Stomach (tissue), 9 donors: Measurements from ENCODE around the gene ATP8A2. TPM values are rescaled to one million over a fixed set of nuclear protein-coding genes. Genes with fewer than 3 reads are reported as not detected.
A peak's percentile ranks its signal among the peaks of the same experiment; 100 is the strongest.

Experiments used
- DNase-seq, 2 donors: peaks; one replicate each; pipeline versions ENCODE4 v3.0.0 to v3.0.0-alpha.2; 2013 to 2019
- H3K27ac ChIP-seq, 5 donors: fragments of 200-600 bp in 4 of 5; sonication (generic) in 4 of 5; one replicate each; pipeline ENCODE4 v1.5.1; 2013 to 2019; ENCODE audit warnings: mild to moderate bottlenecking in 1 of 5, moderate library complexity in 1 of 5
- H3K27me3 ChIP-seq, 3 donors: fragments of 200-600 bp; sonication (generic); one replicate each; pipeline ENCODE4 v1.5.1; 2017 to 2019; ENCODE audit warnings: mixed run types in 1 of 3
- H3K36me3 ChIP-seq, 4 donors: fragments of 200-600 bp; sonication (generic); 1 replicate in 3 of 4; 2 replicates in 1 of 4; pipeline ENCODE4 v1.5.1; 2016 to 2019
- H3K4me1 ChIP-seq, 4 donors: fragments of 200-600 bp; sonication (generic); one replicate each; pipeline ENCODE4 v1.5.1; 2016 to 2019
- H3K4me3 ChIP-seq, 4 donors: fragments of 200-600 bp; sonication (generic) in 3 of 4; one replicate each; pipeline ENCODE4 v1.5.1; 2016 to 2019; ENCODE audit warnings: mild to moderate bottlenecking in 1 of 4
- H3K9me3 ChIP-seq, 4 donors: fragments of 200-600 bp; sonication (generic); one replicate each; pipeline ENCODE4 v1.5.1; 2016 to 2019
- EP300 ChIP-seq: sonication (generic); formaldehyde crosslinking; IDR thresholded peaks from one replicate; pipeline ENCODE4 v1.6.1; 2017; ENCODE audit warnings: antibody characterized with exemption
- POLR2A ChIP-seq, 4 donors: fragments of 450-650 bp; IDR thresholded peaks; one replicate each; pipeline ENCODE4 v1.6.1; 2016; ENCODE audit warnings: antibody characterized with exemption in 4 of 4, control low read depth in 2 of 4, mild to moderate bottlenecking in 1 of 4, moderate library complexity in 1 of 4
- POLR2AphosphoS5 ChIP-seq, 3 donors: sonication (generic); formaldehyde crosslinking; IDR thresholded peaks; one replicate each; pipeline ENCODE4 v1.6.1; 2016; ENCODE audit warnings: antibody characterized with exemption in 3 of 3
- WGBS, 5 donors: extraction: QIAGEN DNeasy Blood & Tissue Kit in 3 of 5; methylation state at CpG; one replicate each; pipeline versions ENCODE4 v1.1.5 to v1.1.7; 2013 to 2018; 5-methylcytosine and 5-hydroxymethylcytosine counted together
- intact Hi-C: fragments of 100-400 bp; cut with DNase I; formaldehyde crosslinking; loops from one replicate; pipeline ENCODE4 v1.15.1; 2023; ENCODE audit warnings: low total_unique reads
- polyA plus RNA-seq, 3 donors: library from polyadenylated mRNA; stranded (reverse); fragments of 200-250 nt; gene quantifications; one replicate each; pipeline ENCODE4 v1.2.3, GENCODE V29; 2013
- total RNA-seq, 5 donors: library from RNA; depleted of rRNA; stranded (reverse); fragments of >200 nt; gene quantifications; one replicate each; pipeline versions ENCODE4 v1.1.0 to v1.2.3, GENCODE V29; 2014 to 2016
- TF ChIP-seq, protein P1 (sequence below), 7 experiments: fragments of 450-650 bp in 4 of 7; fragments of 200-600 bp in 3 of 7; sonication (generic) in 3 of 7; IDR thresholded peaks; one replicate each; pipeline ENCODE4 v1.5.1; 2016 to 2019; ENCODE audit warnings: antibody characterized with exemption in 7 of 7, control low read depth in 2 of 7, mild to moderate bottlenecking in 1 of 7
- donor health status: healthy with polysubstance abuse.
- donor health status: Bipolar disorder and iron deficiency.
- donor health status: healthy.

The ATP8A2 gene
- total and polyA plus RNA-seq, 8 donors: 0.12 to 3.5 (median 0.20) TPM; not detected in 3

- no peak for TF ChIP-seq EP300
- no peak for TF ChIP-seq POLR2AphosphoS5 (IDR thresholded peaks at IDR 0.05)
- peak in 1 of 2 donors; percentile 29 for DNase-seq
- intact Hi-C loops: no loop called here
- WGBS, 5 donors: 78 to 90% (median 88%) methylated on average over 8 of the region's 8 CpGs
- Histone ChIP-seq H3K27me3 (no peaks in the 10 kb centered on the region), H3K4me3 (no peak overlapping the region), H3K27ac (no peak overlapping the region), H3K9me3 (no peaks in the 10 kb centered on the region), H3K4me1 (peaks cover 0 to 6% (median 1%) of the 10 kb centered on the region in 4 donors), H3K36me3 (no peaks in the 10 kb centered on the region)
These were observed 477.3 kb downstream of the ATP8A2 start for GRCh38 chr13:25848812-25849745.

DNA sequence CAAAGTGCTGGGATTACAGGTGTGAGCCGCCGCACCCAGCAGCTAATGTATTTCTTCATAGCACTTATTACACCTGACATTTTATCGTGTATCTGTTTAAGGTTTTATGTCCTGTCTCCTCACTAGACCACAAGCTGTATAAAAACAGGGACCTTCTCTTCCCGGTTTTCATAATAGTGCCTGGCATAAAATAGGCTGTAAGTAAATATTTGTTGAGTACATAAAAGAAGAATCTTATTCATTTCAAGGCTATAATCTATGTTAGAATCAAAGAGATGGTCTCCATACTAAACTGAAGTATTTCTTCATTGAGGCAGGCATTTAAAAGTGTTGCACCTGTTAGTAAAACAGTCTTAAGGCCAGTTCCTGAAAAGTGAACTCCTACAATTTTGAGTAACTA is 486.1 kb downstream of the ATP8A2 start:
- no peaks in the 10 kb centered on the region for H3K4me1 ChIP-seq
- no peaks in the 10 kb centered on the region for H3K36me3 ChIP-seq
- no peak overlapping the region for H3K27ac ChIP-seq
- WGBS, 5 donors: 68 to 78% (median 69%) methylated on average over 4 of the region's 4 CpGs
- no peak for TF ChIP-seq POLR2A (IDR thresholded peaks at IDR 0.05)
- TF ChIP-seq EP300: no peak
- TF ChIP-seq POLR2AphosphoS5 (IDR thresholded peaks at IDR 0.05): no peak
- TF ChIP-seq, protein P1, sequence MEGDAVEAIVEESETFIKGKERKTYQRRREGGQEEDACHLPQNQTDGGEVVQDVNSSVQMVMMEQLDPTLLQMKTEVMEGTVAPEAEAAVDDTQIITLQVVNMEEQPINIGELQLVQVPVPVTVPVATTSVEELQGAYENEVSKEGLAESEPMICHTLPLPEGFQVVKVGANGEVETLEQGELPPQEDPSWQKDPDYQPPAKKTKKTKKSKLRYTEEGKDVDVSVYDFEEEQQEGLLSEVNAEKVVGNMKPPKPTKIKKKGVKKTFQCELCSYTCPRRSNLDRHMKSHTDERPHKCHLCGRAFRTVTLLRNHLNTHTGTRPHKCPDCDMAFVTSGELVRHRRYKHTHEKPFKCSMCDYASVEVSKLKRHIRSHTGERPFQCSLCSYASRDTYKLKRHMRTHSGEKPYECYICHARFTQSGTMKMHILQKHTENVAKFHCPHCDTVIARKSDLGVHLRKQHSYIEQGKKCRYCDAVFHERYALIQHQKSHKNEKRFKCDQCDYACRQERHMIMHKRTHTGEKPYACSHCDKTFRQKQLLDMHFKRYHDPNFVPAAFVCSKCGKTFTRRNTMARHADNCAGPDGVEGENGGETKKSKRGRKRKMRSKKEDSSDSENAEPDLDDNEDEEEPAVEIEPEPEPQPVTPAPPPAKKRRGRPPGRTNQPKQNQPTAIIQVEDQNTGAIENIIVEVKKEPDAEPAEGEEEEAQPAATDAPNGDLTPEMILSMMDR (IDR thresholded peaks at IDR 0.05): no peak
- intact Hi-C loops: no loop called here
- no peak overlapping the region for H3K4me3 ChIP-seq
- H3K27me3 ChIP-seq: no peaks in the 10 kb centered on the region
- H3K9me3 ChIP-seq: no peaks in the 10 kb centered on the region
- DNase-seq: no peak

GRCh38 chr13:25859528-25859927 is 487.8 kb downstream of the ATP8A2 start:
- TF ChIP-seq POLR2A (IDR thresholded peaks at IDR 0.05) (no peak), EP300 (no peak), POLR2AphosphoS5 (IDR thresholded peaks at IDR 0.05) (no peak)
- TF ChIP-seq, protein P1 (IDR thresholded peaks at IDR 0.05): no peak
- Histone ChIP-seq H3K4me3 (no peak overlapping the region), H3K4me1 (no peaks in the 10 kb centered on the region), H3K27ac (no peak overlapping the region), H3K36me3 (no peaks in the 10 kb centered on the region), H3K9me3 (no peaks in the 10 kb centered on the region), H3K27me3 (no peaks in the 10 kb centered on the region)
- 64 to 67% (median 65%) methylated on average over 3 of the region's 3 CpGs for WGBS, 5 donors
- intact Hi-C loops: no loop called here
- no peak for DNase-seq

DNA sequence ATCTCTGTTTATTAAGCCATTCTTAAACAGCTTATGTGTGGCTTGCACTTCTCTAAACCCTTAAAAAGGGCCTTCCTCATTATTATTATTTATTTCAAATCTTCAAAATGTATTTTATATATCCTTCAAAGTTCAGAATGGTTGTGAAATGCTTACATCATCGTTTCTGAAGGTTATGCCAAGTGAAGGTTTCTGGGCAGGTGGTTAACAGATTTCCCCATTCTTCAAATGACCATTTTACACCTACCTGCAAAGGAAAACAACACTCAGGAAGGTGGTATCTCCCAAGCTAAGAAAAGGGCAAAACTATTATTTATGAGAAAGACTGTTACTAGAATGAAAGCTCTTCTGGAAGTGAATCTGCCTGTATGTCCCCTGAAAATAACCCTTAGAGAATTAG is 488.5 kb downstream of the ATP8A2 start:
- H3K9me3 ChIP-seq: no peaks in the 10 kb centered on the region
- H3K27me3 ChIP-seq: no peaks in the 10 kb centered on the region
- H3K27ac ChIP-seq: no peak overlapping the region
- intact Hi-C loops: no loop called here
- 30 to 53% (median 50%) methylated on average over 1 of the region's 1 CpG for WGBS, 5 donors
- no peaks in the 10 kb centered on the region for H3K36me3 ChIP-seq
- H3K4me3 ChIP-seq: no peak overlapping the region
- no peak for DNase-seq
- H3K4me1 ChIP-seq: no peaks in the 10 kb centered on the region
- no peak for TF ChIP-seq POLR2A (IDR thresholded peaks at IDR 0.05)
- TF ChIP-seq POLR2AphosphoS5 (IDR thresholded peaks at IDR 0.05): no peak
- TF ChIP-seq, protein P1 (IDR thresholded peaks at IDR 0.05): no peak
- TF ChIP-seq EP300: no peak

- Histone ChIP-seq H3K9me3 (no peaks in the 10 kb centered on the region), H3K27me3 (no peaks in the 10 kb centered on the region), H3K4me3 (no peak overlapping the region), H3K4me1 (no peaks in the 10 kb centered on the region), H3K27ac (no peak overlapping the region), H3K36me3 (no peaks in the 10 kb centered on the region)
- no peak for DNase-seq
- intact Hi-C loops: no loop called here
- TF ChIP-seq POLR2AphosphoS5 (IDR thresholded peaks at IDR 0.05): no peak
- 78 to 84% (median 81%) methylated on average over 3 of the region's 3 CpGs for WGBS, 5 donors
These were observed 489.1 kb downstream of the ATP8A2 start for GRCh38 chr13:25860862-25861261.
